SU-DHL-6 (cell line): ENCODE measurements around the gene INPP4B.

ENCODE experiments used
- CTCF ChIP-seq: fragments of 200-600 bp; sonication (generic); IDR thresholded peaks from one replicate; pipeline ENCODE4 v1.5.1; 2017; ENCODE audit warnings: antibody characterized with exemption, mild to moderate bottlenecking, low read length, moderate library complexity; ENCODE audit not compliant: insufficient read depth, poor library complexity, severe bottlenecking
- EZH2phosphoT487 ChIP-seq: fragments of 200-600 bp; sonication (generic), shearing (Covaris generic); conservative IDR thresholded peaks from 2 replicates; pipeline ENCODE4 v1.6.1; 2018; ENCODE audit warnings: mild to moderate bottlenecking, antibody characterized with exemption, low read length, moderate library complexity, mixed read lengths

GRCh38 chr4:142377342-142378091, 468.6 kb downstream of the INPP4B start:
- TF ChIP-seq EZH2phosphoT487 (no peak), CTCF (no peak)
